ENCODE data around the gene CCDC141.

The CCDC141 gene

GRCh38 chr2:178819147-178819875 is 230.6 kb downstream of the CCDC141 start:
- Histone ChIP-seq H3K4me3 (replicated peaks; ENCODE audit: low read depth, low read length) (no peak overlapping the region), H3K27me3 (replicated peaks; ENCODE audit: control insufficient read depth, insufficient read depth, low read length) (no peaks in the 10 kb centered on the region), H3K36me3 (ENCODE audit: control insufficient read depth, insufficient read depth, low read length) (no peaks in the 10 kb centered on the region)
- DNase-seq (ENCODE audit: extremely low read depth, insufficient read length), result no peak
- TF ChIP-seq, protein P1, sequence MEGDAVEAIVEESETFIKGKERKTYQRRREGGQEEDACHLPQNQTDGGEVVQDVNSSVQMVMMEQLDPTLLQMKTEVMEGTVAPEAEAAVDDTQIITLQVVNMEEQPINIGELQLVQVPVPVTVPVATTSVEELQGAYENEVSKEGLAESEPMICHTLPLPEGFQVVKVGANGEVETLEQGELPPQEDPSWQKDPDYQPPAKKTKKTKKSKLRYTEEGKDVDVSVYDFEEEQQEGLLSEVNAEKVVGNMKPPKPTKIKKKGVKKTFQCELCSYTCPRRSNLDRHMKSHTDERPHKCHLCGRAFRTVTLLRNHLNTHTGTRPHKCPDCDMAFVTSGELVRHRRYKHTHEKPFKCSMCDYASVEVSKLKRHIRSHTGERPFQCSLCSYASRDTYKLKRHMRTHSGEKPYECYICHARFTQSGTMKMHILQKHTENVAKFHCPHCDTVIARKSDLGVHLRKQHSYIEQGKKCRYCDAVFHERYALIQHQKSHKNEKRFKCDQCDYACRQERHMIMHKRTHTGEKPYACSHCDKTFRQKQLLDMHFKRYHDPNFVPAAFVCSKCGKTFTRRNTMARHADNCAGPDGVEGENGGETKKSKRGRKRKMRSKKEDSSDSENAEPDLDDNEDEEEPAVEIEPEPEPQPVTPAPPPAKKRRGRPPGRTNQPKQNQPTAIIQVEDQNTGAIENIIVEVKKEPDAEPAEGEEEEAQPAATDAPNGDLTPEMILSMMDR (IDR thresholded peaks at IDR 0.05; ENCODE audit: insufficient read depth, low read length, poor library complexity, severe bottlenecking), result peak; percentile 22

GRCh38 chr2:178811901-178812300 is 238.0 kb downstream of the CCDC141 start:
- Histone ChIP-seq H3K36me3 (ENCODE audit: control insufficient read depth, insufficient read depth, low read length) (no peaks in the 10 kb centered on the region), H3K27me3 (replicated peaks; ENCODE audit: control insufficient read depth, insufficient read depth, low read length) (no peaks in the 10 kb centered on the region), H3K4me3 (replicated peaks; ENCODE audit: low read depth, low read length) (no peak overlapping the region)
- no peak for DNase-seq (ENCODE audit: extremely low read depth, insufficient read length)
- TF ChIP-seq, protein P1 (IDR thresholded peaks at IDR 0.05; ENCODE audit: insufficient read depth, low read length, poor library complexity, severe bottlenecking), result no peak

- Histone ChIP-seq H3K4me3 (replicated peaks; ENCODE audit: low read depth, low read length) (no peak overlapping the region), H3K27me3 (replicated peaks; ENCODE audit: control insufficient read depth, insufficient read depth, low read length) (no peaks in the 10 kb centered on the region), H3K36me3 (ENCODE audit: control insufficient read depth, insufficient read depth, low read length) (no peaks in the 10 kb centered on the region)
- no peak for DNase-seq (ENCODE audit: extremely low read depth, insufficient read length)
- TF ChIP-seq, protein P1 (IDR thresholded peaks at IDR 0.05; ENCODE audit: insufficient read depth, low read length, poor library complexity, severe bottlenecking), result no peak
Observed at GRCh38 chr2:178811045-178811444, 238.9 kb downstream of the CCDC141 start.

DNA sequence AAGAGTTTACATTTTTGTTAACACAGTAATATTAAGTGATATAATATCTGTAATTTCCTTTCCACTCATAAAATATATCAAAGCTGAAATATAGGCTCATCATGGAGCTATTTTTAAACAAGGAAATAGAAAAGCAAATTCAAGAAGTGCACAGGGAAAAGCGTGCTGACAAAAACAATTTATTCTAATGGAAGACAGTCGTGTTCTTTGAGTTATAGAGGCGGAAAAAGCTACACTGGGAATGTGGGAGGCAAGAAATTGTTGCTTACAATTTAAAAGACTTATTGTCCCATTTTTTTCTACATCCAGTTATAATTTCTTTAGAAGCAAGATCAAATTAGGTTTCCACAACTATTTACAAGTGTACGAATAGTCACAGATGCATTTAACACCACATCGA is 239.5 kb downstream of the CCDC141 start:
- H3K36me3 ChIP-seq (ENCODE audit: control insufficient read depth, insufficient read depth, low read length), result no peaks in the 10 kb centered on the region
- TF ChIP-seq, protein P1 (IDR thresholded peaks at IDR 0.05; ENCODE audit: insufficient read depth, low read length, poor library complexity, severe bottlenecking), result no peak
- no peak for DNase-seq (ENCODE audit: extremely low read depth, insufficient read length)
- no peak overlapping the region for H3K4me3 ChIP-seq (replicated peaks; ENCODE audit: low read depth, low read length)
- no peaks in the 10 kb centered on the region for H3K27me3 ChIP-seq (replicated peaks; ENCODE audit: control insufficient read depth, insufficient read depth, low read length)

DNA sequence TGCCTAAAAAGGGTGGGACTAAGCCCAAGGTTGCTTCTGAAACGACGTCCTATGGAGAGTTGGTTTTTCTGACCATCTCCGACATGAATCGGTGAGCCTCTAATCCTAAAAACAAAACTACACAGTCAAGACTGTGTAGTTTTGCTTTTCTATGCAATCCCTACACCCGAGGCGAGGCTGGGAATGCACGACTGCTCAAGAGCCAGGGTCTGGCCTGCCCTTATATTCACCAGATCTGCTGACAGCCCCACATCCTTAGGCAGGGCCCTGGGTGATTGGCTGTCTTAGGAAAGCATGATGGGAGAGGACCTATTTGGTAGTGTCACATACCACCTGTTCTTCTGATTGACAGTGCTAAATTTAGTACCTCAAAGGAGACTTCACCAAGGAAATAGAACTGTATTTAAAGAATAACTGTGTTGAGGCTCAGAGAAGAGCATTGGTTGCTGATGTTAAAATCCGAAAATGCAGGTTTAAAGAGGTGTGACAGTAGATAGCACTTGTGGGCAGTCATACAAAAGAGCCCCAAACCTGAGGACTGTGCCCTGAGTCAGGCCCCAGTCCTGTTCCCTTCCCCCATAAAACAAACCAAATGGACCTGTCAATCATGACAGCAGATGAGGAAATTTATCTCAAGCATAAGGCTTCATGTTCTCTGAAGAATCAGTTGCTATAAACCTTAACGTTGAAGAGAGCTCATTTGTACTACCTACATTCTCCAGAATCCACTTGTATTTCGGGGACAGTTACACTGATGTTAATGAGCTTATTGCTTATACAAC is 242.5 kb downstream of the CCDC141 start, which contains the start of gene TTN:
Gene TTN, minus strand, starts transcription at position 197 of the 782 bp plus-strand sequence. CDS start 2,781 bp downstream, outside the sequence.
- TF ChIP-seq, protein P1 (IDR thresholded peaks at IDR 0.05; ENCODE audit: insufficient read depth, low read length, poor library complexity, severe bottlenecking), result no peak
- DNase-seq (ENCODE audit: extremely low read depth, insufficient read length), result no peak
- H3K4me3 ChIP-seq (replicated peaks; ENCODE audit: low read depth, low read length), result no peak within 1 kb of the TSS
- no peaks in the 10 kb centered on the region for H3K27me3 ChIP-seq (replicated peaks; ENCODE audit: control insufficient read depth, insufficient read depth, low read length)
- H3K36me3 ChIP-seq (ENCODE audit: control insufficient read depth, insufficient read depth, low read length), result no peaks in the 10 kb centered on the region

Measured in GM06990 (cell line).